HepG2 (cell line): ENCODE results near the gene CAMK2G. TPM values are rescaled to one million over a fixed set of nuclear protein-coding genes. Genes with fewer than 3 reads are reported as not detected.

Experiments used
- ATAC-seq: fragments of 200-7000 bp; cut with Tn5 transposase; 3 replicates; pipeline ENCODE4 v1.9.1; 2020; ENCODE audit warnings: mild to moderate bottlenecking, moderate library complexity
- BruUV-seq: library from RNA; stranded (reverse); fragments of 400-500 nt; replicated peaks from 2 replicates; lab custom pipeline; 2021; lab: Mats Ljungman, UMichigan
- CTCF ChIA-PET: fragments of 300-600 bp; formaldehyde crosslinking; extraction: SDS; loops from one replicate; lab custom pipeline; 2021; ENCODE audit warnings: low total read pairs, inconsistent platforms, low intra/inter-chr PET ratio; lab: Yijun Ruan, JAX
- POLR2A ChIA-PET: fragments of 350-600 bp; sonication (Branson Sonifier 250); formaldehyde crosslinking; loops from one replicate; lab custom pipeline; 2020; ENCODE audit warnings: antibody characterized with exemption, inconsistent platforms; lab: Yijun Ruan, JAX
- DNase-seq: peaks from one replicate; pipeline ENCODE4 v3.0.0-alpha.2; 2015; ENCODE audit warnings: low spot score
- FAIRE-seq: peaks from 3 replicates; lab custom pipeline; 2011; peaks lifted over from hg19 to GRCh38; lab: Jason Lieb, UNC
- H2AFZ ChIP-seq: one replicate; pipeline ENCODE4 v1.6.1; 2011; ENCODE audit warnings: low read length, inconsistent platforms
- H3K27ac ChIP-seq: fragments of 300-600 bp; 3 replicates; pipeline ENCODE4 v1.8.0; 2011; ENCODE audit warnings: mixed run types, mild to moderate bottlenecking, mixed read lengths, low read length, inconsistent platforms; ENCODE audit not compliant: insufficient read depth; ENCODE audit errors: extremely low read length
- H3K27me3 ChIP-seq, 2 experiments: fragments of 200-600 bp in 1 of 2; 2 replicates in 1 of 2; 3 replicates in 1 of 2; pipeline versions ENCODE4 v1.6.0 to v1.8.0; 2011; ENCODE audit warnings: low read length in 2 of 2, mild to moderate bottlenecking in 2 of 2, moderate library complexity in 2 of 2, inconsistent platforms in 1 of 2; ENCODE audit not compliant: insufficient read depth in 2 of 2, control insufficient read depth in 1 of 2
- H3K36me3 ChIP-seq, 2 experiments: fragments of 200-600 bp in 1 of 2; replicated peaks in 1 of 2; 2 replicates in 1 of 2; 3 replicates in 1 of 2; pipeline versions ENCODE4 v1.5.1 to v1.8.0; 2011; ENCODE audit warnings: low read length in 2 of 2, inconsistent platforms in 1 of 2; ENCODE audit not compliant: insufficient read depth in 2 of 2, control insufficient read depth in 1 of 2
- H3K4me1 ChIP-seq: 2 replicates; pipeline ENCODE4 v1.5.1; 2012; ENCODE audit warnings: low read length, inconsistent platforms; ENCODE audit not compliant: insufficient read depth
- H3K4me2 ChIP-seq: 2 replicates; pipeline ENCODE4 v1.6.0; 2011; ENCODE audit warnings: low read depth, low read length, inconsistent platforms
- H3K4me3 ChIP-seq, 3 experiments: fragments of 200-600 bp in 1 of 3; sonication (generic), shearing (Covaris generic) in 1 of 3; replicated peaks in 1 of 3; 2 replicates each; pipeline ENCODE4 v1.5.1; 2011 to 2016; ENCODE audit warnings: low read length in 3 of 3, inconsistent platforms in 2 of 3, low read depth in 2 of 3, mild to moderate bottlenecking in 2 of 3, control low read depth in 1 of 3, mixed read lengths in 1 of 3; ENCODE audit not compliant: insufficient read depth in 1 of 3
- H3K79me2 ChIP-seq: one replicate; pipeline ENCODE4 v1.6.1; 2011; ENCODE audit warnings: low read length, inconsistent platforms; ENCODE audit not compliant: insufficient read depth
- H3K9ac ChIP-seq: 2 replicates; pipeline ENCODE4 v1.6.0; 2011; ENCODE audit warnings: mild to moderate bottlenecking, low read depth, low read length, inconsistent platforms; ENCODE audit not compliant: insufficient read depth
- H3K9me3 ChIP-seq: 2 replicates; pipeline ENCODE4 v1.5.1; 2012; ENCODE audit warnings: mild to moderate bottlenecking, low read length
- H4K20me1 ChIP-seq: 2 replicates; pipeline ENCODE4 v1.6.0; 2011; ENCODE audit warnings: inconsistent platforms, mild to moderate bottlenecking, low read length, moderate library complexity; ENCODE audit not compliant: insufficient read depth
- CTCF ChIP-seq: sonication (generic); formaldehyde crosslinking; IDR thresholded peaks from 2 replicates; pipeline ENCODE4 v1.5.0; 2020; ENCODE audit warnings: mild to moderate bottlenecking, missing genetic modification reagents, moderate library complexity
- PHF20 ChIP-seq: sonication (generic); formaldehyde crosslinking; IDR thresholded peaks from 2 replicates; pipeline ENCODE4 v1.5.0; 2020; ENCODE audit warnings: mild to moderate bottlenecking, missing genetic modification reagents
- ZBTB33 ChIP-seq: sonication (generic); formaldehyde crosslinking; IDR thresholded peaks from 2 replicates; pipeline ENCODE4 v1.4.0; 2020; ENCODE audit warnings: missing genetic modification reagents
- ZNF121 ChIP-seq: sonication (generic); formaldehyde crosslinking; IDR thresholded peaks from 2 replicates; pipeline ENCODE4 v1.5.0; 2020; ENCODE audit warnings: mild to moderate bottlenecking, missing genetic modification reagents
- ZSCAN20 ChIP-seq: sonication (generic); formaldehyde crosslinking; IDR thresholded peaks from 2 replicates; pipeline ENCODE4 v1.4.0; 2020; ENCODE audit warnings: missing genetic modification reagents, mild to moderate bottlenecking, borderline replicate concordance
- WGBS: methylation state at CpG from one replicate; pipeline ENCODE4 v1.1.6; 2017; ENCODE audit warnings: low lambda C conversion rate; 5-methylcytosine and 5-hydroxymethylcytosine counted together
- in situ Hi-C: cut with HindIII; loops from 2 replicates; pipeline ENCODE4 v1.10.0; 2017; ENCODE audit warnings: low pct_unique_long_range_greater_than_20kb; ENCODE audit not compliant: extremely low pct_ligation_motif_present
- intact Hi-C: fragments of 100-400 bp; cut with micrococcal nuclease; formaldehyde crosslinking; loops from one replicate; pipeline ENCODE4 v1.10.0; 2022; ENCODE audit not compliant: unreplicated experiment
- polyA plus RNA-seq, 8 experiments: library from polyadenylated mRNA; depleted of rRNA in 3 of 8; stranded (reverse) in 7 of 8; unstranded in 1 of 8; fragments of >200 nt; fragmentation: Illumina TruSeq in 4 of 8; extraction: Trizol in 4 of 8; gene quantifications; 2 replicates each; pipeline versions ENCODE4 v1.2.1 to v1.2.3, GENCODE V29; 2011 to 2016; ENCODE audit warnings: low read depth in 4 of 8, missing spikeins in 1 of 8, mixed read lengths in 1 of 8; ENCODE audit not compliant: insufficient read depth in 1 of 8
- total RNA-seq, 5 experiments: library from RNA; depleted of rRNA; stranded (reverse); fragments of >200 nt; fragmentation: Illumina TruSeq; extraction: Trizol; gene quantifications; 2 replicates each; pipeline ENCODE4 v1.2.3, GENCODE V29; 2016; ENCODE audit warnings: low read depth in 1 of 5

Gene CAMK2G
- total and polyA plus RNA-seq, 2 of the 13 experiments (the other 11 are each of a cell fraction or from before 2014, with no cell fraction given), result 15.9 to 18.8 TPM

DNA sequence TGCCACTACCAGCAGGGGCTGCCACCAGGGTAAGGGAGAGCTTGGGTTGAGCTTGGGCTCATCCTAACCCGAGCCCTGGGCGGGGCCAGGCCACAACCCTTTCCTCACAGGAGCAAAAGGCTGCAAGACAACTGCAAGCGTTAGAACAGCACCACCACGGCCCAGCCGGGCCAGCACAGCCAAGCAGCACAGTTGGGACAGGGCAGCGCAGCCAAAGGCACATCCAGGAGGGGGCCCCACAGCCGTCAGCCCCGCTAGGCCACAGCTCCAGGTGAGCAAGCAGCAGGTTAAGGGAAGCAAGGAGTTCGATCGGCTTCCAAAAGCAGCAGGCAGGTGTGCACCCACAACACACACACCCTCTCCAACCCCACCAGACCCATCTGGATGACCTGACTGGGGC, 56.0 kb downstream of the CAMK2G start:
- no peak overlapping the region for H3K9ac ChIP-seq
- in situ Hi-C loops, result no loop called here
- no TSS peak for BruUV-seq
- H4K20me1 ChIP-seq, result no peaks in the 10 kb centered on the region
- H3K4me1 ChIP-seq, result no peaks in the 10 kb centered on the region
- no peak for TF ChIP-seq ZSCAN20 (CRISPR knock-in tag)
- peak; percentile 60 for TF ChIP-seq ZNF121 (CRISPR knock-in tag)
- TF ChIP-seq ZBTB33 (CRISPR knock-in tag), result peak; percentile 91
- no peak for TF ChIP-seq PHF20 (CRISPR knock-in tag)
- peak; percentile 18; the same call in 1 of the 2 replicates for TF ChIP-seq CTCF (CRISPR knock-in tag)
- DNase-seq, result no peak
- no peak overlapping the region for H2AFZ ChIP-seq
- H3K79me2 ChIP-seq, result no peaks in the 10 kb centered on the region
- peak; percentile 77 for ATAC-seq
- no peaks in the 10 kb centered on the region for H3K9me3 ChIP-seq
- 100% methylated on average over 2 of the region's 10 CpGs for WGBS
- no peak overlapping the region for H3K27ac ChIP-seq
- H3K4me2 ChIP-seq, result no peak overlapping the region
- ChIA-PET POLR2A (interaction anchor here (1.6 kb wide), 2 partner anchors 22 to 56 kb away, joined by 3 to 8 read pairs; partner anchors contain the start of gene CAMK2G), CTCF (no interaction called here)
- FAIRE-seq, result no peak
- no peaks in the 10 kb centered on the region for H3K27me3 ChIP-seq
- H3K36me3 ChIP-seq, result peaks cover 0 to 37% of the 10 kb centered on the region in 2 experiments
- no peak overlapping the region for H3K4me3 ChIP-seq
- intact Hi-C loops, result no loop called here
